Mucosa of descending colon (tissue), 3 donors: ENCODE measurements around the gene CHN2. TPM values are rescaled to one million over a fixed set of nuclear protein-coding genes. Genes with fewer than 3 reads are reported as not detected.

ENCODE experiments used
- ATAC-seq: fragments of 200-7000 bp; cut with Tn5 transposase; one replicate; pipeline ENCODE4 v1.9.1; 2020; ENCODE audit warnings: mild to moderate bottlenecking, moderate library complexity
- DNase-seq, 3 donors: peaks; one replicate each; pipeline ENCODE4 v3.0.0-alpha.2; 2020
- H3K36me3 ChIP-seq: fragments of 200-600 bp; one replicate; pipeline ENCODE4 v1.8.0; 2021; ENCODE audit warnings: low read depth, mild to moderate bottlenecking
- H3K4me1 ChIP-seq: fragments of 200-600 bp; one replicate; pipeline ENCODE4 v1.8.0; 2021; ENCODE audit warnings: low read depth, mild to moderate bottlenecking
- H3K4me3 ChIP-seq: fragments of 200-600 bp; one replicate; pipeline ENCODE4 v1.8.0; 2021; ENCODE audit warnings: mild to moderate bottlenecking
- H3K9me3 ChIP-seq: fragments of 200-600 bp; one replicate; pipeline ENCODE4 v1.8.0; 2021; ENCODE audit warnings: mild to moderate bottlenecking
- CTCF ChIP-seq: fragments of 200-600 bp; IDR thresholded peaks from one replicate; pipeline ENCODE4 v1.8.0; 2022; ENCODE audit warnings: antibody characterized with exemption, mild to moderate bottlenecking
- intact Hi-C, 2 donors: fragments of 100-400 bp; cut with DNase I in 1 of 2; cut with micrococcal nuclease in 1 of 2; formaldehyde crosslinking; loops; one replicate each; pipeline versions ENCODE4 v1.11.0 to v1.11.1; 2022; cut with DNase I, micrococcal nuclease
- total RNA-seq, 3 donors: library from RNA; stranded (reverse); fragmentation: NEBNext Ultra II Directional in 2 of 3; extraction: Animal tissue kit (Norgen Biotek cat#: 25700) in 2 of 3; gene quantifications; one replicate each; pipeline versions ENCODE4 v1.2.1 to v1.2.4, GENCODE V29; 2021 to 2023
- donor health status: DM: no; HTN: no; CAD: no; lungs with moderate emphysema.
- donor health status: DM: no; HTN: no; CAD: no.
- donor health status: DM: no; HTN: yes; CAD: no.

CHN2 gene
- total RNA-seq, 3 donors from 2014 or later = 18.7 to 41.5 (median 27.6) TPM

DNA sequence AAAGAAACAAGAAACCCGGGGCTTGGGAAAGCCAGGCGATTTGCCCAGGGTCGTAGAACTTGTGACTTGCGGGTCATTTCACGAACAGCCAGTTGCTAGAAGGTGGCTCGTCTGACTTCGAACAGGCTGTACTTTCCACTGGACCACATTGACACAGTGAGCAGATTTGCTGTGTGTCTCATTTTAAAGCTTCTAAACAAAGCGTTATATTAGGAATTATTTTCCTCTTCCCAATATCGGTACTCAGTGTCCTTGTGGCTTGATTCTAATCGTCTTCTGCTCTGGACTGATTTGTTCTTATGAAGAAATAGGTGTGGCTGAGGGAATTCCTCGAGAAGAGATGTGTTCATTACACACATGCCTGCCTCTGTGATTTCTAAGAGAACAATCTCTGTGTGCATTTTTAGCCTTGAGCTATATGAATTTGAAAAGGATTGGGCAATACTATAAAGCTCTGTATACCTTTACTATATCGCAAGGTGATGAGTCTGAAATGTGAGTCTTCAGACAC is 219.1 kb downstream of the CHN2 start:
- intact Hi-C loops = no loop called here
- ATAC-seq (no peak), DNase-seq (no peak)
- TF ChIP-seq CTCF = no peak
- no peak overlapping the region for H3K4me3 ChIP-seq
- H3K4me1 ChIP-seq = no peaks in the 10 kb centered on the region
- H3K36me3 ChIP-seq = no peaks in the 10 kb centered on the region
- H3K9me3 ChIP-seq = no peaks in the 10 kb centered on the region

DNA sequence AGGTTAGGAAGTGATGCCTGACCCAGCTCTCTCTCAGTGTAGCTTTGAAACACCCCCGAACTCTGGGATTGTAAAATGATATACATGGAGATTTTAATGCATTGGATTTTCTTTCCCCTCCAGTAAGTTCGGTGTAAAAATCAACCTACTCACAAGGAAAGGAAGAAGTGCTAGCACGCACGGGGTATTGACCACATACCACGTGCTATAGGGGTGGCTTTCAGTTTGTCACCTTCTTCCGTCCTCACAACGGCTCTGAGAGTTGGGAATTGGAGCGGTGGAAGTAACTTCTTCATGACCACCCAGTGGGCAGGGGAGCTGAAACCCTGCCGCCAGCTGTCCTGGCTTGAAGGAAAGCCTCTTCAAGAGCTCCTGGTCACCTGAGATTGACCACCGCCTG is 219.6 kb downstream of the CHN2 start:
- Histone ChIP-seq H3K4me3 (no peak overlapping the region), H3K9me3 (no peaks in the 10 kb centered on the region), H3K36me3 (no peaks in the 10 kb centered on the region), H3K4me1 (no peaks in the 10 kb centered on the region)
- no peak for DNase-seq
- no peak for ATAC-seq
- TF ChIP-seq CTCF = no peak
- intact Hi-C loops = no loop called here

- Histone ChIP-seq H3K9me3 (no peaks in the 10 kb centered on the region), H3K4me3 (no peak overlapping the region), H3K4me1 (no peaks in the 10 kb centered on the region), H3K36me3 (no peaks in the 10 kb centered on the region)
- intact Hi-C loops = no loop called here
- ATAC-seq (no peak), DNase-seq (no peak)
- TF ChIP-seq CTCF = no peak
Observed at GRCh38 chr7:29415215-29415614, 220.6 kb downstream of the CHN2 start.

DNA sequence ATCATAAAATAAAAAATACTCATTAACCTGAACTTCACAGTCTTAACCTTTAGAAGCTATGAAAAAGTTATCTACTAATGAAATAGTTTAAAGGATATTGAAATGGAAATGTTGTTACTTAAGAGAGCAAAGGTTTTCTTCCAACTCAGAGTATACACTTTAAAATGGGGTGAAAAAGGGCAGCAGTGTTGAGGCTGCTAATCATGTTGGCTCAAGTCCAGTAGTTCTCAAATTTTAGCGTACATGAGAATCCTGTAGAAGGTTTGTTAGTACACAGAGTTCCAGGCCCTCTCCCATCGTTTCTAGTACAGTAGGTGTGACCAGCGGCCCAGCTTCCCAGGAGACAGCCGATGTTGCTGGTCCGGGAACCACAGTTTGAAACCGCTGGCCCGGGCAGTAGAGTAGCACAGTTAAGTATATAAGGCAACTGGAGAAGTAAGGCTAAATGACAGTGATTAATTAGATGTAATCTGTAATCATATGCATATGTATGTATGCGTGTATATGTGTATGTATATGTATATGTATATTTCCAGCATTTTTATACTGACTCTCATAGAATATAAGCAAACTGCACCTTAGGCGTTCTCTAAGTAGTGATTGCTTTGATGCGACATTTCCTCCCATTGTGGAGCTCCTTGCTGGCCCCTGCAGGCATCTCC is 221.8 kb downstream of the CHN2 start:
- no peak for ATAC-seq
- no peak for DNase-seq
- no peaks in the 10 kb centered on the region for H3K4me1 ChIP-seq
- no peaks in the 10 kb centered on the region for H3K36me3 ChIP-seq
- intact Hi-C loops = no loop called here
- no peaks in the 10 kb centered on the region for H3K9me3 ChIP-seq
- TF ChIP-seq CTCF = no peak
- H3K4me3 ChIP-seq = no peak overlapping the region

- ATAC-seq = no peak
- H3K4me1 ChIP-seq = no peaks in the 10 kb centered on the region
- intact Hi-C loops = no loop called here
- no peak overlapping the region for H3K4me3 ChIP-seq
- DNase-seq = no peak
- H3K36me3 ChIP-seq = no peaks in the 10 kb centered on the region
- no peak for TF ChIP-seq CTCF
- H3K9me3 ChIP-seq = no peaks in the 10 kb centered on the region
Observed at GRCh38 chr7:29416938-29417305, 222.3 kb downstream of the CHN2 start.

DNA sequence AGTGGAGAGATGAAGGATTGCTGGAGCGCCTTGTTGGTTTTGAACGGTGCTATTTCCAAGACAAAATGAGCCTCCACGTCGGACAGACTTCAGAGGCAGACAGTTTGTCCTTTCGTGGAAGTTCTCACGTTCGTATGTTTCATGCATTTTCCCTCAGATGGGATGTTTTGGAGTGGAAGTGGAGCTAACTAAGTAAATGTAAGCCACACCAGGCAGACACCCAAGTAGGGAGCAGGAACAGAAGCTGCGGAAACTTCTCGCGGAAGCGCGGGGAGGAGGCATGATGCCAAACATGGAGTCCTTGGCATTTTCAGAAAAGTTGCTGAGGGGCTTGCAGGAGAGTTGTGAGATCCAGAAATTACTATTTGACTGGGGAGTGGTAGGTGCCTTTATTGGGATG is 223.5 kb downstream of the CHN2 start:
- H3K4me1 ChIP-seq = no peaks in the 10 kb centered on the region
- H3K9me3 ChIP-seq = no peaks in the 10 kb centered on the region
- ATAC-seq (no peak), DNase-seq (no peak)
- intact Hi-C loops = no loop called here
- no peak for TF ChIP-seq CTCF
- H3K4me3 ChIP-seq = no peak overlapping the region
- no peaks in the 10 kb centered on the region for H3K36me3 ChIP-seq
